T follicular helper cell (primary cell): ENCODE measurements around the gene MED27.
"Not testable (repeated sequence)": the region's sequence is repeated elsewhere in the genome, so short reads cannot be mapped to it uniquely, and the experiment has no call there.

Source experiments
- DNase-seq: peaks from one replicate; pipeline ENCODE4 v3.0.0-alpha.2; 2020; ENCODE audit warnings: low read depth

MED27 gene

DNA sequence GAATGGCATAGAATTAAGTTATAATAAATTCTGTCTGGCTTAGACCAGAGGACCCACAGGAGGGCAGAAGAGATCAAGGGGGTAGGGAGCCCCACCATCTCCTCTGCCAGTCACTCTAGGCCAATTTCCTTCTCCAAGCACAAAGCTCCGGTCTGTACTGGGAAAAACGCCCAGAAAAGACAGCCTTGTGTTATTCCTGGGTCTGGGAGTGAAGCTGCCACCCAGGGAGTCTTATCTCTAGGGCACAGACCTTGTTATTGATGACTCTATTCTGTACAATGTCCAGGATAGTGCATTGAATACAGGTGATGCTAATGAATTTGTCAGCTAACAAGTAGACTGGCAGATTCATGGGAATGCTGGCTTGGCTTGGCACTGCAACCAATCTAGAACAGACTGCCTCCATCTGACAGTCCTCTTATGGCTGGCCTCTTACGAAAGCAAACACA, 60.7 kb downstream of the MED27 start:
- no peak for DNase-seq

DNA sequence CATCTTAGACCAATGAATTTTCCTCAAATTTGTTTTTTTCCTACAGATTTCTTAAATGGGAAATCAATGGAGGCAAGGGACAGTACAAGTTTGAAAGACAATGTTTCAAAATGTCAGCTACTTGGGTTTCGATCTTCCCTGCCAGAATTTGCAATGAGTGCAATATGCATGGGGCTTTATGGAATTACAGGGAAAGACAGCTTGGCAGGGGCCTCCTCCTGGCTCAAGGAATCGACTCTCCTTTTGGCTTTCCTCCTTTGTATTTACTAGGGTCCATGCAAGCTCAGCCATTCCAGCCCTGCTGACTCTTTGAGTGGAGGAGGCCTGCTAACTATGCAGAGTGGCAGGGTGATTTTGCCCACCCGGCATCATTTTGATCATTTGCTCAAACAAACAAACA, 63.2 kb downstream of the MED27 start:
- DNase-seq, result no peak

DNA sequence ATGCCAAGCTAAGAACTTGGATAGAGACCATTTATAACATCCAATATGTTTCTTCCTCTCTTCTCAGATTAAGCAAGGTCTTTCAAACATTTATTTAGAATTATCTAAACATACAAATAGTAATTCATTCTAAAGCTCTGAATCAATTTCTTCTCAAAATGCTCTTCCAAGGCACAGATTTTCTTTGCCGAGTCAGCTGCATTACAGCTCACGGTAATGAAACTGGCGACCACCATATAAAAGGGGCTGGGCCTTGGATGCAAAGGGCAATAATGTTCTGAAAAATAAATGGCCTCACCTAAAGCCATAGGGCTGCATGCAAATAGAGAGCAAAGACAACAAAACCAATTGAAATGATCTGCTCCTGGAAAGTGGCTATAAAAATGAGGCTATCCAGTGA, 63.8 kb downstream of the MED27 start:
- DNase-seq, result no peak

DNA sequence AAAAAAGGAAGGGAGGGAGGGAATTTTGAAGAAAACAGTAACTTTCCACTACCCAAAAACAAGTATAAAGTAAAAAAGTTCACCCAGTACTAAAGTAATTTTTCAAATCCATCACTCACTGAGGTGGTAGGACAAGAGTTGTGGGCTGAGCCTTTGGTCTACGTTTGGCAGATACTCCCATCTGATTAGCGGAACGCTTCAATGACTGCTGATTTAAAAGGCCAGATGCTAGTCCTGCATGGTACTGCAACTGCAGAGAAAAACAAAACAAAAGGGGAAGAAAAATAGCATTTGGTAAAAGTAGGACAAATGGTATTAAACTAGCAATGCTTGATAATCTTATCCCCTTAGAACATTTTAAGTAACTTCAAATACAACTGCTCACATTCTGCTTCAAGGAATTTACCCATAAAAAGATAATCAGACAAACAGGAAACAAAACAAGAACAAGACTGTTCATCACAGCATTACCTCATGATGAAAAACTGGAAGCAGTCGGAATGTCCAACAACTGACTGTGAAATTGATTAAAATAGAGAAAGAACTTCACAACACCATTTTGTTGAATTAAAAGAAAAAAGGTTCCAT, 65.4 kb downstream of the MED27 start:
- DNase-seq, result no peak

DNA sequence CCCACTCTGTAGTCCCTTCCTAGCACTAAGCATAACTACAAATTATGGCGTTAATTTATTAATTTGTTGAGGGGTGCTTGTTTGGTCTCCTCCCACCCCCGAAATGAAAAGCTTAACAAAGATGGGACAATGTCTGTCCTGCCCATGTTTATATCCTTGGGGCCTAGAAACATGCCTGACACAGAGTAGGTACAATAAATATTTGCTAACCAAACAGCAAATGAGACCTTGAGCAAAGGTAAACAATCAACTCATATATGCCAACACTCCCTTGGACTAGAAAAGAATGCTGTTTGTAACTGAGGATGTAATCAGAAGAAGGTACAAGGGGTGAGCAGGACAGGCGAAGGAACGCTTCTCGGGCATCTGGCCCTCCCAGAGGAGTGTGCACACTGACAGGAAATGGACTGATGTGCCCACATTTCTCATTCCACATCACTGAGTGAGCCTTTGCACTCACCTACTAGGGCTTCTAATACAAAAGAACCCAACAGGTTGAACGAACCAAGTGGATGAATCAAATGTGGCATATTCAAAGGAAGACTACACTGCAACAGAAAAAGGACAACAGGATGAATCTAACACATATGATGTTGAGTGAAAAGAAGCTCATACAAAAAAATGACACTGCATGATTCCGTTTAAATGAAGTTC, 66.8 kb downstream of the MED27 start:
- DNase-seq, result no peak

DNA sequence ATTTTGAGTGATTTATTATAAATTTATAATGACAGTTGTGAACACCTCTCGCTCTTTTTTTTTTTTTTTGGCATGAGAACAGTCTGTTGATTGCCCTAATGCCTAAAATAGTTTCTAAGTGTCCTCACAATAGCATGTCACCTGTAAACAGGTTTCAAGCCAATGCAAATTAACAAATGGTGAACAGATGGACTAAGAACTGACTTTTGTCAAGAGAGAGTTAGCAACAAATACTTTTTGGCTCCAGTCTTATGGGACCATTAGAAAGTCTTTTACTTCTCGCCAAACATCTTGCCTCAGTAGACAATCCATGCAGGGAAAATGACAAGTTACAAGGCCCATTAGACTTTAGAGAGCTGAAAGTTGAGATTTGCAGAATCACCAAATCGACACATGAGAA, 67.8 kb downstream of the MED27 start:
- DNase-seq, result no peak

DNA sequence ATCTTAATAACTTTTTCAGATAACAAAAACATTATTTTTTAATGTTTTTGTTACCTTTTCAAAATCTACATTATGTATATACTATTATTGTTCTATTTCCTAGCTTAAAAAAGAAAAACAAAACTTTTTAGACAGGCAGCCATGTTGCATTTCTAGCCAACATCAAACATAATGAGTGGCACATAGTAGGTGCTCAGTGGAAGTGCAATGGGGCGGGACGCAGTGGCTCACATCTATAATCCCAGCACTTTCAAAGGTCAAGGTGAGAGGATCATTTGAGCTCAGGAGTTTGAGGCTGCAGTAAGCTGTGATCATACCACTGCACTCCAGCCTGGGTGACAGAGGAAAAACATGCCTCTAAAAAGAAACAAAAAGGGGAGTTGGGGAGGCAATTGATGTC, 68.4 kb downstream of the MED27 start:
- DNase-seq, result no peak

DNA sequence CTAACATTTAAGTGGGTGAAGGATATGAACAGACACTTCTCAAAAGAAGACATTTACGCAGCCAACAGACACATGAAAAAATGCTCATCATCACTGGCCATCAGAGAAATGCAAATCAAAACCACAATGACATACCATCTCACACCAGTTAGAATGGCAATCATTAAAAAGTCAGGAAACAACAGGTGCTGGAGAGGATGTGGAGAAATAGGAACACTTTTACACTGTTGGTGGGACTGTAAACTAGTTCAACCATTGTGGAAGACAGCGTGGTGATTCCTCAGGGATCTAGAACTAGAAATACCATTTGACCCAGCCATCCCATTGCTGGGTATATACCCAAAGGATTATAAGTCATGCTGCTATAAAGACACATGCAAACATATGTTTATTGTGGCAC, 69.5 kb downstream of the MED27 start:
- DNase-seq, result not testable (repeated sequence)

DNA sequence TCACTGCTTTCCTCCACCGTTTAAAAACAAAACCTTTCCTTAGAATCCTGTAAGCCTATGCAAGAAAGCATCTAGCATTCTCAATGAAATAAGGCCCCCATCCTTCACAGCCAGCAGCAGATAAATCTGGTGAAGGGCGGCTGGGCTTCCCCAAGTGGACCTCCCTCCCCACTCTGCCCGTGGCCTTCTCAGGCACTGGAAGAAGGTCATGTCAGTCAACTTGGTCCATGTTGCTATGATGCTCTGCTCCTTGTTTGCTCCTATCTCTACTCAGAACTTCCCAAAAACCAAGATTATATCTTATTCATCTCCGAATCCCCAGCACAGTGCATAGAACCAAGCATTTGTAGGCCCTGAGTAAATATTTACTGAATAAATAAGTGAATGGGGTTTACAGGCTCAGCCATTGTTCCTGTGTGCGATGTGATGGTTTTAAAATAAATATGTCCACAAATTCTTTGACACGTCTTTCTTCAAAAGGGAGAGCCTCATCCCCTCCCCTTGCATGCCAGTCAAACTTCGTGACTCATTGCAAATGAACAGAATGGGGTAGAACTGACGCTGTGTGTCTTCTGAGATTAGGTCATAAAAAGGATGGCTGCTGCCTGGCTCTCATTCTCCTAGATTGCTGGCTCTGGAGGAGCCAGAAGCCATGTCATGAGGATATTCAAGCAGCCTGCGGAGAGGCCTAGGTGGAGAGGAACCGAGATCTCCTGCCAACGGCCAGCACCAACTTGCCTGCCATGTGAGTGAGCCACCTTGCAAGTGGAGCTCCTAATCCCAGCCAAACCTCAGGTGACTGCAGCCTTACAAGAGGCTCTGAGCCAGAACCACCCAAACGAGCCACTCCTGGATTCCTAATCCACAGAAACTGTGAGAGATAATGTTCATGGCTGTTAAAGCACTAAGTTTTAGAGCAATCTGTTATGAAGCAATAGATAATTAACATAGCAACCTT, 70.5 kb downstream of the MED27 start:
- DNase-seq, result no peak

DNA sequence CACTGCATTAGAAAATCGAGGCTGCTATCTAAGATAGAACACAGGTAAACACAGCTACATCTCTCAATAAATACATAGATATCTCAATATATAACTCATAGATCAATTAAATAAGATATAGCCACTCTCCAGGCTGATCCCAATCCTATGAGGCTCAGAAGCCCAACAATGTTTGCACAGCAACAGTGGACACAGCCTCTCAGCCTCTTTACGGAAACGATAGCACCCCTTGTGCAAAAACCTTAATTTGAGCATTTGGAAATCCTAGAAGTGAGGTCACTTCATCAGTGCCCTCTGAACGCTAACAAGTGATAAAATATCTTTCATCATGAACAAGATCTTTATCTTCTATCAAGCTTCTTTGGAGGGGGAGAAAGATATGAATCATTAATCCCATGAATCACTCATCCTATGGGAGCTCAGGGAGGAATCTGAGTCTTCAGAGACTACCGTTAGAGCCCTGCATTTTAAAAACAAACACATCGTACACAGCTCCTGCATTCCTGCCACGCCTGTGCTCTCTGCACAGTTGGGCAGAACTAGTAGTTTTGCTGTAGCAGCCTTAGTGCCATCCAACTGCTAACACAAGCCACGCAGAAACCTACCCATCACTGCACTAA, 71.4 kb downstream of the MED27 start:
- no peak for DNase-seq

DNA sequence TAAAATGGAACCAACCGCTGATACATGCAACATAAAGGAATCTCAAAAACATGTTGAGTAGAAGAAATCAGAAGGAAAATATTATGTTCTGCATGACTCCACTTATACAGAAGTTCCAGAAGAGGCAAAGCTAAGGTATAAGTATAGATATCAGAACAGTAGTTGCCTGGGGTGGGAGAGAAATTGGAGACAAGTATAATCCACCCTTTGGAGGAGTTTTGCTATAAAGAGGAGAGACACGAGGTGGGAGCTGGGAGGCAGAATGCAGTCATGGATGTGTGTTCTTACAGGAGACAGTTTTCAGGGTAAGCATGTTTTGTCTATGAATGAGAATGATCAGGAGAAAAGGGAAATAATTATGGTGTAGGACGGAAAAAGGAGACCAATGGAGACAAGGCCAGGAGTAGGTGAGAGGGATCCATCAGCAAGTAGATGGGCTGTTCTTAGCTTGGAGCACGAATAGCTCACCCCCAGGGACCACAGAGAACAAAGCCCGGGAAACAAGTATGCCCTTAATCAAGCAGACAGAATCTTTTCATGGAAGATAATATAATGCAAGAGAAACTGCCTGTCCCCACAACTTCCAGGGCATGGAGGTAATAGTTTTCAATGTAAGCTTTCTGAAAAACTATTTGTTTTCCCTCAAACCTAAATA, 72.2 kb downstream of the MED27 start:
- DNase-seq, result no peak

DNA sequence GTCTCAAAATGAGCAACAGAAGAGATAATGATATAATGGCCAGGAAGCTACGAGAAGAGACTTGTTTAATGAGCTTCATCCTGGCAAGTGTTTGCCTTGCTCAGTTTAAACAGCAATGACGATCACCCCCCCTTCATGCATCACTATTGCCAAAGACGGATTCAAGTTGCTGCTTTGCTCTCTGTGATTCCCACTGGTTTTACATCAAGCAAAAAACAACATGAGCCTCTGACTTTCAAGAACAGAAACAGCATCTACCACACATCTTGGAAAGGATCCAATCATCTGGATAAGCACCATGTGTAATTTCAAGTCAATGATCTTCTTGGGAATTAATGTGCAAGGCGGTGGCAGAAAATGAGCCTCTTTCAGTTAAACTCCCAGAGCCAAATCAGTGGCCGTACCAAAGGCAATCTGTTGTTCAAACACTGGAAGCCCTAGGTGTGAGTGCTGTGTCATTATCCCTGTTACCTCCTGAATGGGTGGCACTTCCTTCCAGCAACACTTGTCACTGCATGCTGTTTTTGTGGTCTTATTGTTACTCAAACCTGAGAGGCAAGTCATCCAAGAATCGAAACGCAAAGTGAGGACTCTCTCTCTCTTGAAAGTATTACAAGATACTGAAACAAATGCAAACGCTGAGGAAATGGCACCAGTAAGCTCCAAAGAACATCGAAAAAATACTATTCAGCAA, 72.8 kb downstream of the MED27 start:
- DNase-seq, result no peak

DNA sequence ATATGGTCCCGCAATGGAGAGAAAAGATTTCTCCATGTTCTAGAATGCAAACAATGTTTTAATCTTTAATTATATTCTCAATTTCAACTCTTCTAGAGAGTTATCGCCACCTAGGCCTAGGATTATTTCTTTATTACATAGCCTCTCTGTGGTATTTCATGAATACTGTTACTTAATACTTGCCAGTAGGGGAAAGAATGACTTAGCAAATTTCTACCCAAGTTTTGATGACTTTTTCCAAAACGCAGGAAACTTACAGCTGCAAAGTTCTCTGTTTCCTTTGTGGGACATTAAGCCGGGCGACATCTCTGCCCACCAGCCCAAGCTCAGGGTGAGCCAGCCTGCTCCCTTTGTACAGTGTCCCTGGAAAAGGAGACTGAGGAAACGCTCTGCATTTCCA, 73.8 kb downstream of the MED27 start:
- no peak for DNase-seq

DNA sequence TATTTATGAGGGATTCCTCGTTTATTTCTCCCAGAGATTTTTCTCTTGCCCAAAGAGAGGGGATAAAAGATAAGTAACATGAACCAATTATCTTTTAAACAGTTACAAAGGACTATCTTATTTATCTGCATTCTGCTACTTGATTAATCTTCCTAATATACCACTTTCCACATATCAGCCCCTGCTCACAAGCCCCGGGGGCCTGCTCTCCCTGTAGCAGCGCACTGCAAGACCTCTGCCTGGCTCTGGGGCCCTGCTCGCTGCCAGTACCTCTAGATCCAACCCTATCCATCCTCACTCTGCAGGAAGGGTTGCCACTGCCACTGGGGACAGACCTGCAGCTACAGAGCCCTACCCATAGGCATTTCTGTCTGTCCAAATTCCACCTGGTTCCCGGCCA, 75.3 kb downstream of the MED27 start:
- DNase-seq, result no peak

DNA sequence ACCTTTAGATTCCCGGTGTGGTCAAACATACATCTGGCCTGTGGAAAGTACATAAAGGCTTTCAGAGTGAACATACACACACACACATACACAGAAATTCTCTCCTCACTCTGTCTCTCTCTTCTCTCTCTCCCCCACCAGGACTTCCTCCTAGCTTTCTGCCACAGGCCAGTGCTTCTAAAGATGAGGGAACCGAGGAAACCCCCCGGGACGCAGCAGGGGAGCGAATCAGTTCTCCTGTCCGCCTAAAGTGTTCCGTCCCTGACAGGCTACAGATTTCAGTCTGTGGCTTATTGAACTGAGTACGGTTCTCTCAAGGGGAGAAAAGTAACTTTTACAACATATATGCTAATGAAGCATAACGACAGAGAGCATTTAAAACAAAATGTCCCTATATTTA, 75.8 kb downstream of the MED27 start:
- no peak for DNase-seq

DNA sequence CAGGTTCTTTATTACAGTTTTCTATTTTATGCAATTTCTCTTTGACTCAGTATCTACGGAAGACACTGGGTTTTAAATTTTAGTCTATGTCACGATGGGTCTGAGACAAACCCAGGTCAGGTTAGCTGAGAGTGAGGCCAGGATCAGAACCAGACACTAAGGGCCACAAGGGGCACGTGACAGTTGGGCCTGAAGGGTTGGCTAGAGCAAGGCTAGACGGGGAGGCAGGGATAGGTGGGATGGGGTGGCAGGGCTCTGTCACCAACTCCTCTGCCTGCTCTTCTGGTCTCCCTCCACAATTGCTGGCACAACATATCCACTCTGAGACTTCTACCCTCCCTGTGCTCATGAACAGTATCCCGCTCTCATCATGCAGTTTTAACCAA, 76.4 kb downstream of the MED27 start:
- DNase-seq, result no peak

DNA sequence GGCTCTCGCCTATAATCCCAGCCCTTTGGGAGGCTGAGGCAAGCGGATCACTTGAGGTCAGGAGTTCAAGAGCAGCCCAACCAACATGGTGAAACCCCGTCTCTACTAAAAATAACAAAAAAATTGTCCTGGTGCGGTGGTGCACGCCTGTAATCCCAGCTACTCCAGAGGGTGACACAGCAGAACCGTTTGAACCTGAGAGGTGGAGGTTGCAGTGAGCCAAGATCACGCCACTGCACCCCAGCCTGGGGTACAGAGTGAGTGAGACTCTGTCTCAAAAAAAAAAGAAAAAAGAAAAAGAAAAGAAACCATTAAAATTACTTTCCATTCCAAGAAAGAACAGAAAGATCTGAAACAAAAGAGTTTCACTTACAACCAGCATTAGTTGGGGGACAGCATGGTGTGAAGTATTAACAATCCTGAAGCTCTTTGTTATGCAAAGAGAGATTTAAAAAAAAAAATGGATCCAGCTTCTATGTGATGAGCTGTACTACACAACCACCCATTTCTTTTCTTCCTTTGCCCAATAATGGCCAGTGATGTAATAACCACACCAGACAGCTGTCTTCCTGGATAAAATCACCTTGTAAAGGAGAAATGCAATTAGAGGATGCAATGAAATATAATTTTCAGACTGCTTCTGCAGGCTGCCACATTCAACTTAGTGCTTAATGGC, 76.9 kb downstream of the MED27 start:
- DNase-seq, result no peak

DNA sequence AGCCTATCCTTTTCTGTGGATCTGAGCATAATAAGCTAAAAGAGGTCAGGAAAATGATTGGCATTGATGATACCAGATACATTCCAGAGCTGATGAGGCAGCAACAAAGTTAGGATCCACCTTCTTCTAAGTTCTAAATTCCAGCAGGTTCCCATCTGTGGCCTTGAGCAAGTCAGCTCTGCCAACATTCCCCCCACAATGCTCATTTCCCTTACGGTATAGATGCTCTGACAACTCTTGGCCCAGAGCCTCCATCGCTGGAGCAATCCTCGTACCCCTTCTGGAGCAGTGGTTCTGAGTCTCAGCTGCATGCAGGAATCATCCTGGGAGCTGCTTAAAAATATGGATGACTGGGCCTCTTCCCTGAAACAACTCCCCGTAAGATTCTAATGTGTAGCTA, 78.1 kb downstream of the MED27 start:
- no peak for DNase-seq

DNA sequence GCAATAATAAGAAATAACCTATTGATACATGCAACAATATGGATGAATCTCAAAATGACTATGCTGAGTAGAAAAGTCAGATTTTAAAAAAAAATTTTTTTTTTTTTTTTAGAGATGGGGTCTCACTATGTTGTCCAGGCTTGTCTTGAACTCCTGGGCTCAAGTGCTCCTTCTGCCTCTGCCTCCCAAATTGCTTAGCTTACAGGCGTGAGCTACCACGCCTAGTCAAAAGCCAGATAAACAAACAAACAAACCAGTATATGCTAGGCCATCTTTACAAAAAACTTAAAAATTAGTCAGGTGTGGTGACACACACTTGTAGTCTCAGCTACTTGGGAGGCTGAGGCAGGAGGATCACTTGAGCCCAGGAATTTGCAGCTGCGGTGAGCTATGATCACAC, 79.0 kb downstream of the MED27 start:
- no peak for DNase-seq

DNA sequence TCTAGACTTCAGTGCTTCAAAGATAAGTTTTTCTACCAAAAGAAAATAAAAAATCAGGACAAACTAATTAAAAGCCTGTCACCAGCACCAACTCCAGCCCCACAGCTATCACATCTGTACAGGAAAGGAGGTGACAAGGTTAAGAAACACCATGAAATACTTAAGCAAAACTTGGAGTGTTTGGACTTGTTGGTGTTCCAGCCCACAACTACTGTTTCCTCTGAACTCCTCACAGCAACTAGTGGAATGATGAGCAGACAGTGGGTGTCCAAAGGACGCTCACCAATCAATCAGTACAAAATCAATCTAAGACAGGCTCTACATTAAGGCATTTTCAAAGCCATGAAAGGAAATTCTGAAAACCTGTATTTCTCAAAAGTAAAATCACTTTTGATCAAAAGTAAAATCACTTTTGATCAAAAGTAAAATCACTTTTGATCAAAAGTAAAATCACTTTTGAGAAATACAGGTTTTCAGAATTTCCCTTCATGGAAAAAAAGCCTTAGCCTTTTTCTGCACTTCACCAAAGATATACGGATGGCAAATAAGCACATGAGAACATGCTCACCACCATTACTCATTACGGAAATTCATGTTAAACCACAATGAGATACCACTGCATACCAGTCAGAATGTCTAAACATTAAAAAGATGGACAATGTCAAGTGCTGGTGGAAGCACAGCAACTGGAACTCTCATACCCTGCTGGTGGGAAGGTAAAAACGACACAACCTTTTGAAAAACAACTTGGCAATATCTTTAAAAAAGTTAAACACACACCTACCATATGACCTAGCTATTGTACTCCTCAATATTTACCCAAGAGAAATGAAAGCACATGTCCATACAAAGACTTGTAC, 79.7 kb downstream of the MED27 start:
- DNase-seq, result no peak
